HG02759 (cell line): ENCODE results near the gene ATP7A.
"Not testable (repeated sequence)": the region's sequence is repeated elsewhere in the genome, so short reads cannot be mapped to it uniquely, and the experiment has no call there.

ENCODE experiments used
- ATAC-seq: cut with Tn5 transposase; IDR thresholded peaks from one replicate; pipeline ENCODE4 v1.9.1; 2021; ENCODE audit warnings: mild to moderate bottlenecking, moderate library complexity; ENCODE audit not compliant: unreplicated experiment

ATP7A gene

GRCh38 chrX:77945031-77945430 is 34.5 kb downstream of the ATP7A start:
- ATAC-seq = not testable (repeated sequence)

GRCh38 chrX:77945910-77946545 is 35.5 kb downstream of the ATP7A start:
- ATAC-seq = no peak

GRCh38 chrX:77946571-77946970 is 36.1 kb downstream of the ATP7A start:
- ATAC-seq = no peak

GRCh38 chrX:77949840-77950239 is 39.3 kb downstream of the ATP7A start:
- ATAC-seq = no peak

- ATAC-seq = no peak
Observed at GRCh38 chrX:77952173-77952572, 41.7 kb downstream of the ATP7A start.

- no peak for ATAC-seq
Observed at GRCh38 chrX:77953302-77953701, 42.8 kb downstream of the ATP7A start.

- ATAC-seq = no peak
Observed at GRCh38 chrX:77953708-77954107, 43.2 kb downstream of the ATP7A start.

- ATAC-seq = no peak
Observed at GRCh38 chrX:77960567-77960966, 50.1 kb downstream of the ATP7A start.

- no peak for ATAC-seq
Observed at GRCh38 chrX:77961063-77961462, 50.6 kb downstream of the ATP7A start.

- no peak for ATAC-seq
Observed at GRCh38 chrX:77962068-77962902, 51.8 kb downstream of the ATP7A start.

- ATAC-seq = no peak
Observed at GRCh38 chrX:77966361-77966760, 55.9 kb downstream of the ATP7A start.

- ATAC-seq = no peak
Observed at GRCh38 chrX:77967631-77968030, 57.1 kb downstream of the ATP7A start.

GRCh38 chrX:77969538-77969937 is 59.0 kb downstream of the ATP7A start, which contains the start of gene PGAM4:
Gene PGAM4 (minus strand): TSS chrX:77969638. CDS start chrX:77969638, 0 bp downstream.
- ATAC-seq = no peak

GRCh38 chrX:77975755-77976154 is 65.3 kb downstream of the ATP7A start:
- no peak for ATAC-seq

- no peak for ATAC-seq
Observed at GRCh38 chrX:77977095-77977494, 66.6 kb downstream of the ATP7A start.

- no peak for ATAC-seq
Observed at GRCh38 chrX:77977518-77977917, 67.0 kb downstream of the ATP7A start.

- ATAC-seq = no peak
Observed at GRCh38 chrX:77979870-77980269, 69.4 kb downstream of the ATP7A start.

- ATAC-seq = no peak
Observed at GRCh38 chrX:78011846-78012245, 101.4 kb downstream of the ATP7A start.

GRCh38 chrX:78019586-78020483 is 109.3 kb downstream of the ATP7A start:
- ATAC-seq = no peak

GRCh38 chrX:78024349-78025059 is 114.0 kb downstream of the ATP7A start:
- ATAC-seq = no peak

- no peak for ATAC-seq
Observed at GRCh38 chrX:78027798-78028197, 117.3 kb downstream of the ATP7A start.
